ENCODE results near the gene PELI2. TPM values are rescaled to one million over a fixed set of nuclear protein-coding genes. Genes with fewer than 3 reads are reported as not detected.

PELI2 gene
- total RNA-seq, 1 donor from 2014 or later = 27.2 TPM

GRCh38 chr14:56224229-56224628, 106.0 kb downstream of the PELI2 start:
- no peak for DNase-seq (ENCODE audit: low spot score)
- H3K36me3 ChIP-seq = no peaks in the 10 kb centered on the region
- no peak for TF ChIP-seq EZH2 (IDR thresholded peaks at IDR 0.05)
- no peak for TF ChIP-seq CTCF (IDR thresholded peaks at IDR 0.05)
- no peak for TF ChIP-seq EZH2phosphoT487 (IDR thresholded peaks at IDR 0.05)
- Mint-ChIP-seq H3K27me3 (ENCODE audit: insufficient read depth, low read depth) (peaks cover 3% of the 10 kb centered on the region), H3K27ac (no peak overlapping the region), H3K36me3 (peaks cover 7% of the 10 kb centered on the region), H3K9me3 (peaks cover 9% of the 10 kb centered on the region), H3K4me1 (peaks cover 15% of the 10 kb centered on the region), H3K4me3 (no peak overlapping the region)
- no peaks in the 10 kb centered on the region for H3K27me3 ChIP-seq
- H3K9me3 ChIP-seq (ENCODE audit: low read depth) = no peaks in the 10 kb centered on the region
- H3K4me2 ChIP-seq = no peak overlapping the region
- no peak overlapping the region for H3K4me3 ChIP-seq
- H2AFZ ChIP-seq (replicated peaks) = no peak overlapping the region
- H3K4me1 ChIP-seq = peaks cover 22% of the 10 kb centered on the region
- no peak overlapping the region for H3K9ac ChIP-seq
- no peaks in the 10 kb centered on the region for H3F3A ChIP-seq (ENCODE audit: low read depth)
- peaks cover 7% of the 10 kb centered on the region for H4K20me1 ChIP-seq (ENCODE audit: low read depth)
- no peaks in the 10 kb centered on the region for H3K79me2 ChIP-seq (ENCODE audit: low read depth)
- no peak overlapping the region for H3K27ac ChIP-seq

GRCh38 chr14:56224691-56225681, 106.8 kb downstream of the PELI2 start:
- Histone ChIP-seq H3K4me1 (peaks cover 15% of the 10 kb centered on the region), H3K4me2 (no peak overlapping the region), H3K9me3 (ENCODE audit: low read depth) (no peaks in the 10 kb centered on the region), H3K4me3 (no peak overlapping the region), H3F3A (ENCODE audit: low read depth) (no peaks in the 10 kb centered on the region), H3K79me2 (ENCODE audit: low read depth) (no peaks in the 10 kb centered on the region), H2AFZ (replicated peaks) (no peak overlapping the region), H3K36me3 (no peaks in the 10 kb centered on the region), H4K20me1 (ENCODE audit: low read depth) (peaks cover 1% of the 10 kb centered on the region), H3K27ac (no peak overlapping the region), H3K9ac (no peak overlapping the region), H3K27me3 (no peaks in the 10 kb centered on the region)
- no peak for DNase-seq (ENCODE audit: low spot score)
- H3K4me3 Mint-ChIP-seq = peak overlapping the region; percentile 30
- peaks cover 15% of the 10 kb centered on the region for H3K4me1 Mint-ChIP-seq
- TF ChIP-seq CTCF (IDR thresholded peaks at IDR 0.05) (no peak), EZH2 (IDR thresholded peaks at IDR 0.05) (no peak), EZH2phosphoT487 (IDR thresholded peaks at IDR 0.05) (no peak)
- peaks cover 12% of the 10 kb centered on the region for H3K36me3 Mint-ChIP-seq
- peak overlapping the region; percentile 11 for H3K27ac Mint-ChIP-seq
- H3K27me3 Mint-ChIP-seq (ENCODE audit: insufficient read depth, low read depth) = peaks cover 3% of the 10 kb centered on the region
- peaks cover 16% of the 10 kb centered on the region for H3K9me3 Mint-ChIP-seq

GRCh38 chr14:56235388-56235787, 117.2 kb downstream of the PELI2 start:
- Mint-ChIP-seq H3K4me1 (no peaks in the 10 kb centered on the region), H3K27me3 (ENCODE audit: insufficient read depth, low read depth) (peaks cover 4% of the 10 kb centered on the region), H3K27ac (no peak overlapping the region), H3K36me3 (peaks cover 2% of the 10 kb centered on the region), H3K4me3 (no peak overlapping the region), H3K9me3 (peaks cover 7% of the 10 kb centered on the region)
- Histone ChIP-seq H3K9me3 (ENCODE audit: low read depth) (no peaks in the 10 kb centered on the region), H3K4me1 (no peaks in the 10 kb centered on the region), H3K9ac (no peak overlapping the region), H3K27ac (no peak overlapping the region), H4K20me1 (ENCODE audit: low read depth) (no peaks in the 10 kb centered on the region), H3F3A (ENCODE audit: low read depth) (no peaks in the 10 kb centered on the region), H2AFZ (replicated peaks) (no peak overlapping the region), H3K4me2 (no peak overlapping the region), H3K79me2 (ENCODE audit: low read depth) (peaks cover 5% of the 10 kb centered on the region), H3K27me3 (no peaks in the 10 kb centered on the region), H3K36me3 (no peaks in the 10 kb centered on the region), H3K4me3 (no peak overlapping the region)
- DNase-seq (ENCODE audit: low spot score) = no peak
- TF ChIP-seq EZH2phosphoT487 (IDR thresholded peaks at IDR 0.05) = no peak
- TF ChIP-seq EZH2 (IDR thresholded peaks at IDR 0.05) = no peak
- no peak for TF ChIP-seq CTCF (IDR thresholded peaks at IDR 0.05)

All from neural progenitor cell (in vitro differentiated cells).